Raji (cell line): Measurements from ENCODE around the gene LTO1.

Experiments used
- POLR2A ChIP-seq: IDR thresholded peaks from 2 replicates; pipeline ENCODE4 v1.6.1; 2011; ENCODE audit warnings: low read depth, low read length, control low read depth; ENCODE audit not compliant: insufficient read depth

The LTO1 gene, protein sequence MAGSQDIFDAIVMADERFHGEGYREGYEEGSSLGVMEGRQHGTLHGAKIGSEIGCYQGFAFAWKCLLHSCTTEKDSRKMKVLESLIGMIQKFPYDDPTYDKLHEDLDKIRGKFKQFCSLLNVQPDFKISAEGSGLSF

GRCh38 chr11:69674886-69675714 lies at the start of gene LTO1:
LTO1 (minus strand) TSS chr11:69675353; CDS start chr11:69675239, 114 bp downstream.
- TF ChIP-seq POLR2A, result peak; percentile 88

GRCh38 chr11:69721745-69722144 lies 46.6 kb upstream of the LTO1 start:
- TF ChIP-seq POLR2A, result no peak

DNA sequence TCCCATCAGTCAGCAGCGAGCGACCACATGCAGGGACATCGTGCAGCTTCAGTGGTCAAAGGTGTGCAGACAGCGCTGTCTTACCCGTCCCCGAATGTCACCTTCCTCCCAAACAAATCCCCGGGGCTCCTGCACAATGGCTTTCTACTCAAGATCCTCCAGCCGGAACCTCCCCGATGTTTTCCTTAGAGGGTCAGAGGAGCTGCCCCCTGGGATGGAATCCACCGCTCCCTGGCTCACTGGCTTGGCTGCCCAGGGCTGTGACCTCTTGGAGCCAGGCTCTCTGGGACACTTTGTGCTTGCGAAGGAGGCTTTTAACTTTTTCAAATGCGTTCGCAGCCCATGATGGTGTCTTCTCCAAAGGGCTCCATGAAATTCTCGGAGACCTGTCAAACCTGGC lies 46.0 kb upstream of the LTO1 start:
- no peak for TF ChIP-seq POLR2A

DNA sequence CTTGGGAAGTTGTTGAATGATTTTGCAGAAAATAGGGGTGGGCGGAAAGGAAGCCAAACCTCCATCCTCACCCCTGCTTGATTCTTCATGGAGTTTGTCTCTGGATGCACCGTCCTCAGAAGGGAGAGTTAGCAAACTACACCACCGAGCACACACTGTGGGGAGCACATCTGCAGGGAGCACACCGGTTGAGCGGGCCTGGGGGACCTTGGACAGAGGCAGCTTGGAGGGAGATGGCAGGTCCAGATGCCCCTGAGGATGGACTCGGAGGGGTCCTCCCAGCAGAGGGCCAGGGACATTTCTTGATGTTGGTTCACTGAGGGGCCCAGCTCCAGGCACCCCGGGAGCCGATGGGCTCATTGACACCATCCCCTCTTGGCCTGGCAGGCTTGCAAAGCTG lies 43.8 kb upstream of the LTO1 start:
- TF ChIP-seq POLR2A, result no peak

GRCh38 chr11:69718147-69718546 lies 43.0 kb upstream of the LTO1 start:
- no peak for TF ChIP-seq POLR2A

DNA sequence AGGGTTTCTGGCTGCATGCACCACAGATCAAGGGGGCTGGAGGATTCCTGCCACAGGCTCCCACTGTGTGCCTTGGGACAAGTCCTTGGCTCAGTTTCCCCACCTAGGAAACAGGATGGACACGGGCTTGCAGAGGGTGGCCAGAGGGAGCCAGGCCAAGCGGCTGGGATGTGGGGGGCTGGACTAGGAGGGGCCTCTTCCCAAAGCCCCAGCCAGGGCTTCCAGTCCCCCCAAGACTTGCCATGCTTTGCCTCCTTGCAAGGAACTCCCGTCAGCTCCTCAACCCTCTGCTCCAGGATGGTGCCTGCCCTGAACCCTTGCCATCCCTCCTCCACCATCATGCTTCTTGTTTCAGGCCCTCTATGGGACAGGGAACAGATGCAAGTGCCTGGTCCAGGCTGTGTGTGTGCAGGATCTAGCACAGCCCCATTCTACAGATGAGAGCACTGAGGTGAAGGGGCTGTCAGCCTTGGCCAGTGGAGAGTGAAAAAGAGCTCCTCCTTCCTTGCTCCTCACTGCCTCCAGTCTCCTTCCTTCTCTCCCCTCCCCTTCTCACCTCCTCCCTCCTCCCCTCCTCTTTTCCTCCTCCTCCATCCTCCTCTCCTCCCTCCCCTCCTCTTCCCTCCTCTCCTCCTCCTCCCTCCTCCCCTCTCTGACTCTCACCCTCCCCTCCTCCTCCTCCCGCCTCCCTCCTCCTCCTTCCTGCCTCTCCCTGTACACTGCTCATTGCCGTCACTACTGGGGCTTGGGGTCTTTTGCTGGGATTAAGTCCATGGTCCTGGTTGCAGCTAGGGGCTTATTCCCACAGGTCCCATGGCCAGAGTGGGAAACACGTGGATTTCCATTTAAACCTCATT lies 42.0 kb upstream of the LTO1 start:
- TF ChIP-seq POLR2A, result no peak

- TF ChIP-seq POLR2A, result no peak
Observed at GRCh38 chr11:69716099-69716498, 40.9 kb upstream of the LTO1 start.

DNA sequence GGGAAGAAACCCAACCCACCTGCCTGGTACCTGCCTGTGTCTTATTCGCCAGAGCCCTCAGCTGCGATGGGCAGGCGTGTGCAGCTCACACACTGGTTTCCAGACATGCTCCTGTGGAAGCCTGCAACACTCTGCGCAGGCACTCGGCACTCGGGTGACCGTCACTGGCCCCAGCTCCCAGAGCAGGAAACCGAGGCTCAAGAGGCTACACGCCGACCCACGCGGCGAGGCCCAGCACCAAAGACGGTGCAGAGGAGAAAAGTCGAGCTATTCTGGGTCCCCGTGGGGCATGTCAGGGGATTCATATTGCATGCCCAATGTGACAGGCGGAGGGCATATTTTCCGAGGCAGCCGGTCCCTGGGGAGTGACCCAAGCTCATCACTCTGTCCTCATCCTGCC lies 40.3 kb upstream of the LTO1 start:
- TF ChIP-seq POLR2A, result no peak

- no peak for TF ChIP-seq POLR2A
Observed at GRCh38 chr11:69711822-69712801, 37.0 kb upstream of the LTO1 start.

DNA sequence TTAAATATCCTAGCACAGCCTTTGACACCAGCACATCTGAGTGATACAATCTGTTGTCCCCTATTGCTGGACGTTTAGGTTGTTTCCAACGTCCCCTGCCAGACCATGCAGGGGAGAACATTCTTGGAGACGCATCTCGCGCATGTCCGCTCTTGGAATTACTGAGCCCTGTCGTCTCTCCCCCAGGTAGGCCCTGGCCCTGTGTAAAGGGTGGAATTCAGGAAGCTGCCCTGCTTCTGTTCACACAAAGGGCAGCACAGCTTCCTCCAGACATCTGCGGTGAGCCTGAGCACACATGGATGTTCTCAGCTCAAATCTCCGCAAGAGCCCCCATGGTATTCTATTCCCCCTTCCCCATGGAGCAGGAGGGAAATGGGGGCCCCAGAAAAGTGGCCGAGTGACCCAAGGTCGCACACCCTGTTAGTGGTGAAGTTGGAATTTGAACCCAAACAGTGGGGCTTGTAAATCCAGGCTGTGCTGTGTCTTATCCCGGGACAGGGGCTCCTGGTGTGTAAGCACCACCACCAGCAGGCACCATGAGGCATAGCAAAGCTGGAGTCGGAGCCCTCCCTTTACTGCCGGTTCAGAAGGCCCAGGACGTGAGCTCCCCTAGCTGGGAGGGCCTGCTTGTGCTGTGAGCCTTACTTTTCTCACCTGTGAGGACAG lies 33.7 kb upstream of the LTO1 start:
- no peak for TF ChIP-seq POLR2A

GRCh38 chr11:69707176-69707575 lies 32.0 kb upstream of the LTO1 start:
- no peak for TF ChIP-seq POLR2A

DNA sequence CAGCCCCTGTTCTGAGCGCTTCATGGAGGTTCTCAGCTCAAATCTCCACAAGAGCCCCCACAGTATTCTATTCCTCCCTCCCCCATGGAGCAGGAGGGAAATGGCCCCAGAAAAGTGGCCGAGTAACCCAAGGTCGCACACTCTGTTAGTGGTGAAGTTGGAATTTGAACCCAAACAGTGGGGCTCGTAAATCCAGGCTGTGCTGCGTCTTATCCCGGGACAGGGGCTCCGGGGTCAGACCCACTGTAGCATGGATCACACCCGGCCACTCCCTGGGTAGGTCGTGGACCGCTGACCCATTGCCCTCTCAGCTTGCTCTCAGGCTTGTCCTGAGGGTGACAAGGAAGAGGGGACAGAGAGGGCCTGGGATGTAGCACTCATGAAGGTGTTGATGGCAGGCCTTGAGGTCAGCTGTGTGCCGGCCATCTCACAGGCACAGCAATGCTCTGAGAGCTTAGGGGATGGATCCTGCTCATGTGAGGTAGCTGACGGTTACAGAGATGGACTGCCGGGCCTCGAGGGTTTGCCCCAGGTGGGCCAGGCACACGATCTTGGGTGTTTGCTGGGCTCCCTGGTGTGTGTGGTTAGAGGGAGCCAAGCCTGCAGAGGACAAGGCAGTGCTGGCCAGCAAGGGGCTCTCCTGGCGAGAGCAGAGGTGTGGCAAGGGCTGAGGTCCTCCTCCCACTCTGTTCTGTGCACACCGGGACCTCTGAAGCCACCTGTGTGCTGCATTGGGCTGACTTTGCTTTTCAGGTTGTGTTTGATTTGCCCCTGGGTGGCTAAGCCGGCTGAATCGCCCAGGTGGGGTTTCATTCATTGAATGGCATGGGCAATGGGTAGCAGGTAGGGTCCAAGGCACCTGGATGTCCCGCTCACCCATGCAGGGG lies 31.0 kb upstream of the LTO1 start:
- no peak for TF ChIP-seq POLR2A

DNA sequence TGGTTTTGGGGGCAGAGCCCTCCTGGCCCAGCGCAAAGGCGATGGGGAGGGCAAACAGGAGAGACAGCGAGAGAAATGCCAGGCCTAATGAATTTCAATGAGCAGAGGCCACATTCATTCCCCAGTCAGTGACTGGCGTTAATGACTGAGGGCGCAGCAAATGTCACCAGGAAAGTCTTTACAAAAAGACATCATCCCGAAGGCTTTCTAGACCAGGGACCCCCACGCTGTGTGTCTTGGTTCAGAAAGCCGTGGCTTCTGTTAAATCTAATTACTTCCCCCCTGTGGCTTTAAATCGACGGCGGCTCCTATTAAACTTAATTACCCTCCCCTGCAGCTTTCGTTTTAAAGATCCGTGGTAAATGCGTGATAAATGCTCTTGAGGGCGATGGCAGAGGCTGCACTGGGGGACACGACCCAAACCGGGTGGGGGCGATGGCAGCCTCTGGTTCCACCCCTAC lies 30.2 kb upstream of the LTO1 start:
- no peak for TF ChIP-seq POLR2A
